SK-N-SH treated with all-trans-retinoic acid at 6 μM for 48 hours (cell line): ENCODE measurements around the gene PCNX4.

Experiments
- ATAC-seq: fragments of 200-7000 bp; cut with Tn5 transposase; 3 replicates; pipeline ENCODE4 v1.9.1; 2020; ENCODE audit warnings: mild to moderate bottlenecking, moderate library complexity
- ARNTL ChIP-seq: fragments of 450-650 bp; formaldehyde crosslinking; IDR thresholded peaks from 2 replicates; pipeline ENCODE4 v1.5.0; 2020; ENCODE audit warnings: low read depth, mild to moderate bottlenecking, moderate library complexity, borderline replicate concordance
- BACH2 ChIP-seq: fragments of 250-450 bp; sonication (Bioruptor Pico); IDR thresholded peaks from 2 replicates; pipeline ENCODE4 v1.9.0; 2021; ENCODE audit warnings: mild to moderate bottlenecking, borderline replicate concordance
- CREB5 ChIP-seq: fragments of 250-450 bp; sonication (Bioruptor Pico); IDR thresholded peaks from 2 replicates; pipeline ENCODE4 v1.5.1; 2020; ENCODE audit warnings: low read depth, mild to moderate bottlenecking, moderate library complexity
- CSDC2 ChIP-seq: fragments of 250-450 bp; sonication (Bioruptor Pico); IDR thresholded peaks from 2 replicates; pipeline ENCODE4 v1.5.0; 2020; ENCODE audit warnings: mild to moderate bottlenecking, moderate library complexity
- ESRRG ChIP-seq: fragments of 250-450 bp; sonication (Bioruptor Pico); IDR thresholded peaks from 2 replicates; pipeline ENCODE4 v1.6.1; 2021; ENCODE audit warnings: mild to moderate bottlenecking
- GLIS3 ChIP-seq: fragments of 250-450 bp; sonication (Bioruptor Pico); IDR thresholded peaks from 2 replicates; pipeline ENCODE4 v1.5.0; 2020; ENCODE audit warnings: mild to moderate bottlenecking, moderate library complexity
- ISL1 ChIP-seq: fragments of 250-450 bp; sonication (Bioruptor Pico); IDR thresholded peaks from 2 replicates; pipeline ENCODE4 v2.1.2; 2022; ENCODE audit warnings: mild to moderate bottlenecking, moderate library complexity
- OSR1 ChIP-seq: fragments of 250-450 bp; sonication (Bioruptor Pico); IDR thresholded peaks from 2 replicates; pipeline ENCODE4 v1.8.0; 2022; ENCODE audit warnings: moderate library complexity, mild to moderate bottlenecking, inconsistent platforms
- PATZ1 ChIP-seq: fragments of 250-450 bp; sonication (Bioruptor Pico); IDR thresholded peaks from 2 replicates; pipeline ENCODE4 v1.8.0; 2020; ENCODE audit warnings: mild to moderate bottlenecking, moderate library complexity, borderline replicate concordance
- PPARA ChIP-seq: fragments of 250-450 bp; sonication (Bioruptor Pico); IDR thresholded peaks from 2 replicates; pipeline ENCODE4 v1.5.0; 2020; ENCODE audit warnings: mild to moderate bottlenecking, borderline replicate concordance
- RARB ChIP-seq: fragments of 250-450 bp; sonication (Bioruptor Pico); IDR thresholded peaks from 2 replicates; pipeline ENCODE4 v1.8.0; 2021; ENCODE audit warnings: mild to moderate bottlenecking, moderate library complexity
- SNAI2 ChIP-seq: fragments of 250-450 bp; sonication (Bioruptor Pico); IDR thresholded peaks from 2 replicates; pipeline ENCODE4 v1.5.0; 2020; ENCODE audit warnings: mild to moderate bottlenecking, moderate library complexity
- TCF4 ChIP-seq: fragments of 250-450 bp; sonication (Bioruptor Pico); IDR thresholded peaks from 2 replicates; pipeline ENCODE4 v1.8.0; 2021; ENCODE audit warnings: mild to moderate bottlenecking, moderate library complexity, borderline replicate concordance
- TOX ChIP-seq: fragments of 250-450 bp; sonication (Bioruptor Pico); IDR thresholded peaks from 2 replicates; pipeline ENCODE4 v1.8.0; 2021; ENCODE audit warnings: mild to moderate bottlenecking, moderate library complexity, borderline replicate concordance
- TSHZ2 ChIP-seq: fragments of 250-450 bp; sonication (Bioruptor Pico); IDR thresholded peaks from 2 replicates; pipeline ENCODE4 v1.5.0; 2020; ENCODE audit warnings: mild to moderate bottlenecking, moderate library complexity
- ZC3H10 ChIP-seq: fragments of 250-450 bp; sonication (Bioruptor Pico); IDR thresholded peaks from 2 replicates; pipeline ENCODE4 v1.5.1; 2021; ENCODE audit warnings: mild to moderate bottlenecking, moderate library complexity
- ZFP3 ChIP-seq: fragments of 250-450 bp; sonication (Bioruptor Pico); IDR thresholded peaks from 2 replicates; pipeline ENCODE4 v1.5.0; 2020; ENCODE audit warnings: mild to moderate bottlenecking, moderate library complexity
- ZFP30 ChIP-seq: fragments of 450-650 bp; formaldehyde crosslinking; IDR thresholded peaks from 2 replicates; pipeline ENCODE4 v1.5.0; 2022; ENCODE audit warnings: mild to moderate bottlenecking, moderate library complexity
- ZNF565 ChIP-seq: fragments of 450-650 bp; formaldehyde crosslinking; conservative IDR thresholded peaks from 2 replicates; pipeline ENCODE4 v1.5.0; 2020; ENCODE audit warnings: low read depth, mild to moderate bottlenecking, moderate library complexity
- ZNF70 ChIP-seq: fragments of 450-650 bp; formaldehyde crosslinking; IDR thresholded peaks from 2 replicates; pipeline ENCODE4 v1.5.0; 2020; ENCODE audit warnings: mild to moderate bottlenecking, moderate library complexity
- ZNF8 ChIP-seq: fragments of 450-650 bp; formaldehyde crosslinking; IDR thresholded peaks from 2 replicates; pipeline ENCODE4 v1.5.0; 2020; ENCODE audit warnings: mild to moderate bottlenecking, moderate library complexity
- TF ChIP-seq, protein P1 (sequence below): fragments of 250-450 bp; sonication (Bioruptor Pico); IDR thresholded peaks from 2 replicates; pipeline ENCODE4 v1.5.1; 2021; ENCODE audit warnings: mild to moderate bottlenecking, moderate library complexity
- TF ChIP-seq, protein P2 (sequence below): fragments of 250-450 bp; sonication (Bioruptor Pico); IDR thresholded peaks from 2 replicates; pipeline ENCODE4 v1.8.0; 2021; ENCODE audit warnings: low read depth, mild to moderate bottlenecking, moderate library complexity, borderline replicate concordance

The PCNX4 gene

GRCh38 chr14:60093080-60093479 lies 1.4 kb downstream of the PCNX4 start:
- TF ChIP-seq, protein P1, sequence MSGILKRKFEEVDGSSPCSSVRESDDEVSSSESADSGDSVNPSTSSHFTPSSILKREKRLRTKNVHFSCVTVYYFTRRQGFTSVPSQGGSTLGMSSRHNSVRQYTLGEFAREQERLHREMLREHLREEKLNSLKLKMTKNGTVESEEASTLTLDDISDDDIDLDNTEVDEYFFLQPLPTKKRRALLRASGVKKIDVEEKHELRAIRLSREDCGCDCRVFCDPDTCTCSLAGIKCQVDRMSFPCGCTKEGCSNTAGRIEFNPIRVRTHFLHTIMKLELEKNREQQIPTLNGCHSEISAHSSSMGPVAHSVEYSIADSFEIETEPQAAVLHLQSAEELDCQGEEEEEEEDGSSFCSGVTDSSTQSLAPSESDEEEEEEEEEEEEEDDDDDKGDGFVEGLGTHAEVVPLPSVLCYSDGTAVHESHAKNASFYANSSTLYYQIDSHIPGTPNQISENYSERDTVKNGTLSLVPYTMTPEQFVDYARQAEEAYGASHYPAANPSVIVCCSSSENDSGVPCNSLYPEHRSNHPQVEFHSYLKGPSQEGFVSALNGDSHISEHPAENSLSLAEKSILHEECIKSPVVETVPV (CRISPR knock-in tag): no peak
- TF ChIP-seq CSDC2 (CRISPR knock-in tag) (no peak), ZNF70 (CRISPR knock-in tag) (no peak), ARNTL (no peak), TOX (CRISPR knock-in tag) (no peak), ZFP3 (CRISPR knock-in tag) (no peak), TCF4 (CRISPR knock-in tag) (no peak), OSR1 (no peak), CREB5 (CRISPR knock-in tag) (no peak), ZNF565 (CRISPR knock-in tag) (no peak), PPARA (CRISPR knock-in tag) (no peak), RARB (CRISPR knock-in tag) (no peak), ESRRG (CRISPR knock-in tag) (no peak), ZC3H10 (CRISPR knock-in tag) (no peak), SNAI2 (no peak), ISL1 (CRISPR knock-in tag) (no peak), PATZ1 (no peak), ZFP30 (no peak)
- TF ChIP-seq, all 23 proteins: peak for 0
- ATAC-seq: no peak

DNA sequence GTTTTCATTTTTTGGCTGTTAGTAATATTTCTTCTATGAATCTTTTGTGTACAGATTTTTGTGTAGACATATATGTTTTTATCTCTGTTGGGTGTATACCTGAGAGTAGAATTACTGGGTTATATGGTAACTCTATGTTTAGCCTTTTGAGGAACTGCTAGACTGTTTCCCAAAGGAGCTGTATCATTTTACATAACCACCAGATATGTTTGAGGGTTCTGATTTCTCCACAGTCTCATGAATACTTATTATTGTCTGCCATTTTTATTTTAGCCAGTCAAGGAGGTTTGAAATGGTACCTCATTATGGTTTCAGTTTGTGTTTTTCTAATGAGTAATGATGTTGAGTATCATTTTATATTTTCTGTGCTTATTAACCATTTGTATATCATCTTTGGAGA lies 1.9 kb downstream of the PCNX4 start:
- no peak for ATAC-seq
- TF ChIP-seq TCF4 (CRISPR knock-in tag): no peak
- no peak for TF ChIP-seq ZNF8 (CRISPR knock-in tag)
- TF ChIP-seq RARB (CRISPR knock-in tag): no peak
- TF ChIP-seq, protein P1 (CRISPR knock-in tag): no peak
- TF ChIP-seq BACH2 (CRISPR knock-in tag): no peak
- TF ChIP-seq ZFP30: no peak
- no peak for TF ChIP-seq ZNF565 (CRISPR knock-in tag)
- no peak for TF ChIP-seq GLIS3 (CRISPR knock-in tag)
- TF ChIP-seq CSDC2 (CRISPR knock-in tag): no peak
- no peak for TF ChIP-seq ZNF70 (CRISPR knock-in tag)
- TF ChIP-seq ISL1 (CRISPR knock-in tag): no peak
- TF ChIP-seq ESRRG (CRISPR knock-in tag): no peak
- no peak for TF ChIP-seq ARNTL
- TF ChIP-seq, protein P2, sequence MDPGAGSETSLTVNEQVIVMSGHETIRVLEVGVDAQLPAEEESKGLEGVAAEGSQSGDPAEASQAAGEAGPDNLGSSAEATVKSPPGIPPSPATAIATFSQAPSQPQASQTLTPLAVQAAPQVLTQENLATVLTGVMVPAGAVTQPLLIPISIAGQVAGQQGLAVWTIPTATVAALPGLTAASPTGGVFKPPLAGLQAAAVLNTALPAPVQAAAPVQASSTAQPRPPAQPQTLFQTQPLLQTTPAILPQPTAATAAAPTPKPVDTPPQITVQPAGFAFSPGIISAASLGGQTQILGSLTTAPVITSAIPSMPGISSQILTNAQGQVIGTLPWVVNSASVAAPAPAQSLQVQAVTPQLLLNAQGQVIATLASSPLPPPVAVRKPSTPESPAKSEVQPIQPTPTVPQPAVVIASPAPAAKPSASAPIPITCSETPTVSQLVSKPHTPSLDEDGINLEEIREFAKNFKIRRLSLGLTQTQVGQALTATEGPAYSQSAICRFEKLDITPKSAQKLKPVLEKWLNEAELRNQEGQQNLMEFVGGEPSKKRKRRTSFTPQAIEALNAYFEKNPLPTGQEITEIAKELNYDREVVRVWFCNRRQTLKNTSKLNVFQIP (CRISPR knock-in tag): no peak
- TF ChIP-seq PATZ1: no peak
- no peak for TF ChIP-seq TSHZ2 (CRISPR knock-in tag)
- no peak for TF ChIP-seq CREB5 (CRISPR knock-in tag)
- no peak for TF ChIP-seq SNAI2
- TF ChIP-seq, all 23 proteins: peak for 0
